ENCODE results near the gene ZNF668.

Gene ZNF668

DNA sequence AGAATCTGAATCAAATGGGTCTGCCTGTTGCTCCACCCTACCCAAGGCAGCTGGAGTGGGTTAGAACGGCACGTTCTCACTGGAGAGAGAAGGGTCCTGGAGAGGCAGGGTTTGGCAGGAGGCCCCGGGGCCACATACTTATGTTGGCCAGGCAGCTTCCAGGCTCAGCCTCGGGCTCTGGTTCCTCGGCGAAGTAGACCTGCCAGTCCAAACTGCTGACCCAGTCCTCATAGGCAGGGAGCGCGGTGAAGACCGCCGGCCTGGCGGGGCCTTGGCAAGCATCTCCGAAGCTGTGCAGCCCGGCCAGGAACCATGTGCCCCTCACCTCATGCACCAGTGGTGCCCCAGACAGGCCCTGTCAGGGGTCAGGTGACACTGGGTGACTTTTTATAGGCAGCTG, 9.9 kb upstream of the ZNF668 start:
- DNase-seq (ENCODE audit: low read depth, low spot score) = no peak
- H3K4me3 ChIP-seq (ENCODE audit: low read length) = no peak overlapping the region

DNA sequence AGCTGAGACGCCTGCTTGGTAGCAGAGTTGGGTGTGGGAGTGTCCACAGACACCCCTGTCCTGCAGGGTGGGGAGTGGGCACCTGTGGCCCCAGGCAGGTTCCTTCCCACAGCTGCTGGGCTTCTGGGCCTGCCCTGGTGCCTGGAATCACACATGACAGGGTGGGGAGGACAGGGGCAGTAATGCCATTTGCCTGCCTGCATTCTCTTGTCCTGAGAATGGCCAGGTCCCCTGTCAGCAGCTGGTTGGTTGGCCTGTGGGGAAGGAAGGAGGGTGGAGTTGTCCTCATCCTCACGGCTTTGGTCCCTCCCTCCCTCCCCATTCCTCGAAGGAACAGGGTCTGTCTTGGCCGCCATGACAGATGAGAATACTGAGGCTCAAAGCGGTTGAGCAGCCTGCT, 9.5 kb upstream of the ZNF668 start:
- H3K4me3 ChIP-seq (ENCODE audit: low read length) = no peak overlapping the region
- DNase-seq (ENCODE audit: low read depth, low spot score) = no peak

DNA sequence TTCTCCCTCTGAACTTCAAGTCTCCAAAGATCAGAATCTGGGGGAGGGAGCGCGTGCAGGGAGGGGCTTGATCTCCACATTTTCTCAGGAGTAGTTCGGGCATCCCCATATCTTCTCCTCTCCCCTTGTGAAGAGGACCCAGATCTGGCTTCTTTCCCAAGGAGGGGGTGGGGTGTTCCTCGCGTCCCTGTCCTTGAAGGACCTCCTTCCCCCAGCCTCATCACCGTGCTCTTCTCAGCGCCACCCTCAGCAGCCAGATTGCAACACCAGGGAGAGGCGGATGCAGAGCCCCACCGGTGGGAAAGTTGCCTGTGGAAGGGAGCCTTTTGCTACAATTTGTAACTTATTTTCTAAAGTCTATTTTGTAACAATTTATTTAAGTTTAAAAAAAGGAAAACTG, 9.0 kb upstream of the ZNF668 start:
- no peak overlapping the region for H3K4me3 ChIP-seq (ENCODE audit: low read length)
- DNase-seq (ENCODE audit: low read depth, low spot score) = no peak

DNA sequence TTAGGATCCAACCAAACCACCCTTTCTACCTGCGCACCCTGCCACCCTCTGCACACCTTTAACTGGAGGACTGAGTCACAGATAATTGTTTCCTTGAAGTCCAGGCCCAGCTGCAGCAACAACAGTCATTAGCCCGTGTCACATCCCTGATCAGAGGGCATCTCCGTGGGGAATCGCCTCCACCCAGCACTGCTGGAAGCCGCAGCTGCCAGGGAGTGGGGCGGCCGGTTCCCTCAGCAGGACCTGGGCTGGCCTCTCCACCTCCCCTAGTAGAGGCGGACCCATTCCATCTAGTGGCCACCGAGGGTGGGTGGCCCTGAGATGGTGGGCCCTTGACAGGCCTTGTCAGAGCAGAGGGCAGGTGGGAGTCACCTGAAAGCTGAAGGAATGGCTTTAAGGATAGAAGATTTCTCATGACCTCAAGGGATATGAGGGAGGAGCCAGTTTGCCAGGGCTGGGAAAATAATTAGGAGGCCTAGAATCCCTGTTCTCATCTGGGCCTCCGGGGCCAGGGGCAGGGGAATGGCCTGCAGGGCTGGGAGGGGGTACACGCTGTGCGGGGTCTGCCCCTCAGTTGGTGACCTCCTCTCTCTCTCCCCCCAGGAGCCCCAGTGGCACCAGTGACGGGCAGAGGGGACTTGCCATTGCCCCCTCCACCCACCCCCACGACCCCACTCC, 8.5 kb upstream of the ZNF668 start:
- no peak for DNase-seq (ENCODE audit: low read depth, low spot score)
- no peak overlapping the region for H3K4me3 ChIP-seq (ENCODE audit: low read length)

DNA sequence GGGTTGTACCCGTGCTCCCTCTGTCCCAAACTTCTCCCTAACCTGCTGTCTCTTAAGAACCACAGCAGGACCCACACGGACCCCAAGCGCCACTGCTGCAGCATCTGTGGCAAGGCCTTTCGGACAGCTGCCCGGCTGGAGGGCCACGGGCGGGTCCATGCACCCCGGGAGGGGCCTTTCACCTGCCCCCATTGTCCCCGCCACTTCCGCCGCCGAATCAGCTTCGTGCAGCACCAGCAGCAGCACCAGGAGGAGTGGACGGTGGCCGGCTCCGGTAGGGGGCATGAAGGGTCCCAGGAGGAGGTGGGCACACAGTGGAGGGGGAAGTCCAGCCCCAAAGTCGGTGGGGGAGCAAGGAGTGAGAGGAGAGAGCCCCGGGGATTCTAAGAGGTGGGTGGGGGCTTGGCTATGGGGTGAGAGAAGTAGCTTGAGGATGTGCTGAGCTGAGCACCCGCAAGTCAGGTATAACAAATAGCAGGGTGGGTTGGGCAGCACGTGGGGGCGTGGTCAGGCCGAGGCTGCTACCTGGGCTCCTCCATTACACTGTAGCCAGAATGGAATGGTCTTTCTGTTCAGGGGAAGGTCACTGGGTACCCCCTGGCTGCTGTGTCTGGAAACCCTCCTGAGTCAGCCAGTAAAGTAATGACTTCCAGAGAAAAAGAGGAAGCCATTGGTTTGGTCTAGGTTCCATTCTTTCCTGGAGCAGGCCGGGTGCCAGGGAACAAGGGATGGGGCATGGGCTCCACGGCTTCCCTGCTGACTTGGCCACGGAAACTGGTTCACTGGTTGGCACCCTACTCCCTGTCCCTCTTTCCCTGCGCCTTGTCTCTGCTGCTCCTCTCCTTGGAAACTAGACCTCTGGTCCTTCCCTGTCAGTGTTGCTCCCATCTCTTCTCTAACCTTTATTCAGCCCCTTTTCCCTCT, 7.7 kb upstream of the ZNF668 start:
- DNase-seq (ENCODE audit: low read depth, low spot score) = no peak
- H3K4me3 ChIP-seq (ENCODE audit: low read length) = no peak overlapping the region

DNA sequence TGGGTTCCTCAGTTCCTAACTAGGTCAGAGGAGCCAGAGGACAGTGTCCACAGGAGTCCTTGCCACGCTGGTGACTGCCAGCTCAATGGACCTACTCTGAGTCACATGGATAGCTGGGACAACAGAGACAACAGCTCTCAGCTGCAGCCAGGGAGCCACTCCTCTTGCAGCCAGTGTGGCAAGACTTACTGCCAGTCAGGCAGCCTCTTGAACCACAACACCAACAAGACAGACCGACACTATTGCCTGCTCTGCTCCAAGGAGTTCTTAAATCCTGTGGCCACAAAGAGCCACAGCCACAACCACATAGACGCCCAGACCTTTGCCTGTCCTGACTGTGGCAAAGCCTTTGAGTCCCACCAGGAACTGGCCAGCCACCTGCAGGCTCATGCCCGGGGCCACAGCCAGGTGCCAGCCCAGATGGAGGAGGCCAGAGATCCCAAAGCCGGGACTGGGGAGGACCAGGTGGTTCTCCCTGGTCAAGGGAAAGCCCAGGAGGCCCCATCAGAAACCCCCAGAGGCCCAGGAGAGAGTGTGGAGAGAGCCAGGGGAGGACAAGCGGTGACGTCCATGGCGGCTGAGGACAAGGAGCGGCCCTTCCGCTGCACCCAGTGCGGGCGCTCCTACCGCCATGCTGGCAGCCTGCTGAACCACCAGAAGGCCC, 6.8 kb upstream of the ZNF668 start:
- no peak for DNase-seq (ENCODE audit: low read depth, low spot score)

DNA sequence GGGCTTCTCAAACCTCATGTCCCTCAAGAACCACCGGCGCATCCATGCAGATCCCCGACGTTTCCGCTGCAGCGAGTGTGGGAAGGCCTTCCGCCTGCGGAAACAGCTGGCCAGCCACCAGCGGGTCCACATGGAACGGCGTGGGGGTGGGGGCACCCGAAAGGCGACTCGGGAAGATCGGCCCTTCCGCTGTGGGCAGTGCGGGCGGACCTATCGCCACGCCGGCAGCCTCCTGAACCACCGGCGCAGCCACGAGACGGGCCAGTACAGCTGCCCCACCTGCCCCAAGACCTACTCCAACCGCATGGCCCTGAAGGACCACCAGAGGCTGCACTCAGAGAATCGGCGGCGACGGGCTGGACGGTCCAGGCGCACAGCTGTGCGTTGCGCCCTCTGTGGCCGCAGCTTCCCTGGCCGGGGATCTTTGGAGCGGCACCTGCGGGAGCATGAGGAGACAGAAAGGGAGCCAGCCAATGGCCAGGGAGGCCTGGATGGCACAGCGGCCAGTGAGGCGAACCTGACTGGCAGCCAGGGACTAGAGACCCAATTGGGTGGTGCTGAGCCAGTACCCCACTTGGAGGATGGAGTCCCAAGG, 6.1 kb upstream of the ZNF668 start:
- no peak overlapping the region for H3K4me3 ChIP-seq (ENCODE audit: low read length)
- no peak for DNase-seq (ENCODE audit: low read depth, low spot score)

More for the DNA sequence above, 6.8 kb upstream of the ZNF668 start:
- H3K4me3 ChIP-seq (ENCODE audit: low read length) = no peak overlapping the region

DNA sequence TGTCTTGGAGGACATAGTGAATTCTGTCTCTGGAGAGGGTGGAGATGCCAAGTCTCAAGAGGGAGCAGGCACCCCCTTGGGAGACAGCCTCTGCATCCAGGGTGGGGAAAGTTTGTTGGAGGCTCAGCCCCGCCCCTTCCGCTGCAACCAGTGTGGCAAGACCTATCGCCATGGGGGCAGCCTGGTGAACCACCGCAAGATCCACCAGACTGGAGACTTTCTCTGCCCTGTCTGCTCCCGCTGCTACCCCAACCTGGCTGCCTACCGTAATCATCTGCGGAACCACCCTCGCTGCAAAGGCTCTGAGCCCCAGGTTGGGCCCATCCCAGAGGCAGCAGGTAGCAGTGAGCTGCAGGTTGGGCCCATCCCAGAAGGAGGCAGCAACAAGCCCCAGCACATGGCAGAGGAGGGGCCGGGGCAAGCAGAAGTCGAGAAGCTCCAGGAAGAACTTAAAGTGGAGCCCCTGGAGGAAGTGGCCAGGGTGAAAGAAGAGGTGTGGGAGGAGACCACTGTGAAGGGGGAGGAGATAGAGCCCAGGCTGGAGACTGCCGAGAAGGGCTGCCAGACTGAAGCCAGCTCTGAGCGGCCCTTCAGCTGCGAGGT, 5.4 kb upstream of the ZNF668 start:
- no peak for DNase-seq (ENCODE audit: low read depth, low spot score)

DNA sequence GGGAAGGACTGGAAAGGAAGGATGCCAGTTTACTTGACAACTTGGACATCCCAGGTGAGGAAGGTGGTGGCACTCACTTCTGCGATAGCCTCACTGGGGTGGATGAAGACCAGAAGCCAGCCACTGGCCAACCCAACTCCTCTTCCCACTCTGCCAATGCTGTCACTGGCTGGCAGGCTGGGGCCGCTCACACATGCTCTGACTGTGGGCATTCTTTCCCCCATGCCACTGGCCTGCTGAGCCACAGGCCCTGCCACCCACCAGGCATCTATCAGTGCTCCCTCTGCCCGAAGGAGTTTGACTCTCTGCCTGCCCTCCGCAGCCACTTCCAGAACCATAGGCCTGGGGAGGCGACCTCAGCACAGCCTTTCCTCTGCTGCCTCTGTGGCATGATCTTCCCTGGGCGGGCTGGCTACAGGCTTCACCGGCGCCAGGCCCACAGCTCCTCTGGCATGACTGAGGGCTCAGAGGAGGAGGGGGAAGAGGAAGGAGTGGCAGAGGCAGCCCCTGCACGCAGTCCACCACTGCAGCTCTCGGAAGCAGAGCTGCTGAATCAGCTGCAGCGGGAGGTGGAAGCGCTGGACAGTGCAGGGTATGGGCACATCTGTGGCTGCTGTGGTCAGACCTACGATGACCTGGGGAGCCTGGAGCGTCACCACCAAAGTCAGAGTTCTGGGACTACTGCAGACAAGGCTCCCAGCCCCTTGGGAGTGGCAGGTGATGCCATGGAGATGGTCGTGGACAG, 4.7 kb upstream of the ZNF668 start:
- no peak for DNase-seq (ENCODE audit: low read depth, low spot score)
- no peak overlapping the region for H3K4me3 ChIP-seq (ENCODE audit: low read length)

More for the DNA sequence above, 5.4 kb upstream of the ZNF668 start:
- no peak overlapping the region for H3K4me3 ChIP-seq (ENCODE audit: low read length)

DNA sequence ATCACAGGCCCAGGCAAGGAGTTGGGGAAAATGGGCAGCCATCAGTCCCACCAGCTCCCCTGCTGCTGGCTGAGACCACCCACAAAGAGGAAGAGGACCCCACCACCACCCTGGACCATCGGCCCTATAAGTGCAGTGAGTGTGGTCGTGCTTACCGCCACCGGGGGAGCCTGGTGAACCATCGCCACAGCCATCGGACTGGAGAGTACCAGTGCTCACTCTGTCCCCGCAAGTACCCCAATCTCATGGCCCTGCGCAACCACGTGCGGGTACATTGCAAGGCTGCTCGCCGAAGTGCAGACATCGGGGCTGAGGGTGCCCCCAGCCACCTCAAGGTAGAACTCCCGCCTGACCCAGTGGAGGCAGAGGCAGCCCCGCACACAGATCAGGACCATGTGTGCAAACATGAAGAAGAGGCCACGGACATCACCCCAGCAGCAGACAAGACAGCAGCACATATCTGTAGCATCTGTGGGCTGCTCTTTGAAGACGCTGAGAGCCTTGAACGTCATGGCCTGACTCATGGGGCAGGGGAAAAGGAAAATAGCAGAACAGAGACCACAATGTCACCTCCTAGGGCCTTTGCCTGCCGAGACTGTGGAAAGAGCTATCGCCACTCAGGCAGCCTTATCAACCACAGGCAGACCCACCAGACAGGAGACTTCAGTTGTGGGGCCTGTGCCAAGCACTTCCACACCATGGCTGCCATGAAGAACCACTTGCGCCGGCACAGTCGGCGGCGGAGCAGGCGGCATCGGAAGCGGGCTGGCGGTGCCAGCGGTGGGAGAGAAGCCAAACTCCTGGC, 3.8 kb upstream of the ZNF668 start:
- no peak for DNase-seq (ENCODE audit: low read depth, low spot score)
- no peak overlapping the region for H3K4me3 ChIP-seq (ENCODE audit: low read length)

DNA sequence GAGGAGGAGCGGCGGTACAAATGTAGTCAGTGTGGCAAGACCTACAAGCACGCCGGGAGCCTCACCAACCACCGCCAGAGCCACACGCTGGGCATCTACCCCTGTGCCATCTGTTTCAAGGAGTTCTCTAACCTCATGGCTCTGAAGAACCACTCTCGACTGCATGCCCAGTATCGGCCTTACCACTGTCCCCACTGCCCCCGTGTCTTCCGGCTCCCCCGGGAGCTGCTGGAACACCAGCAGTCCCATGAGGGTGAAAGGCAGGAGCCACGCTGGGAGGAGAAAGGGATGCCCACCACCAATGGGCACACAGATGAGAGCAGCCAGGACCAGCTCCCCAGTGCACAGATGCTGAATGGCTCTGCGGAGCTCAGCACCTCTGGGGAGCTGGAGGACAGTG, 3.0 kb upstream of the ZNF668 start:
- H3K4me3 ChIP-seq (ENCODE audit: low read length) = no peak overlapping the region
- DNase-seq (ENCODE audit: low read depth, low spot score) = no peak

DNA sequence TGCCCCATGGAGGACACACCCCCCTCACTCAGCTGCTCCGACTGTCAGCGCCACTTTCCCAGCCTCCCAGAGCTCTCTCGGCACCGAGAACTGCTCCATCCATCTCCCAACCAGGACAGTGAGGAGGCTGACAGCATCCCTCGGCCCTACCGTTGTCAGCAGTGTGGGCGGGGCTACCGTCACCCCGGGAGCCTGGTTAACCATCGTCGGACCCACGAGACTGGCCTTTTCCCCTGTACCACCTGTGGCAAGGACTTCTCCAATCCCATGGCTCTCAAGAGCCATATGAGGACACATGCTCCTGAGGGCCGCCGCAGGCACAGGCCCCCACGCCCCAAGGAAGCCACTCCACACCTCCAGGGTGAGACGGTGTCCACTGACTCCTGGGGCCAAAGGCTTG, 2.3 kb upstream of the ZNF668 start:
- no peak overlapping the region for H3K4me3 ChIP-seq (ENCODE audit: low read length)
- no peak for DNase-seq (ENCODE audit: low read depth, low spot score)

DNA sequence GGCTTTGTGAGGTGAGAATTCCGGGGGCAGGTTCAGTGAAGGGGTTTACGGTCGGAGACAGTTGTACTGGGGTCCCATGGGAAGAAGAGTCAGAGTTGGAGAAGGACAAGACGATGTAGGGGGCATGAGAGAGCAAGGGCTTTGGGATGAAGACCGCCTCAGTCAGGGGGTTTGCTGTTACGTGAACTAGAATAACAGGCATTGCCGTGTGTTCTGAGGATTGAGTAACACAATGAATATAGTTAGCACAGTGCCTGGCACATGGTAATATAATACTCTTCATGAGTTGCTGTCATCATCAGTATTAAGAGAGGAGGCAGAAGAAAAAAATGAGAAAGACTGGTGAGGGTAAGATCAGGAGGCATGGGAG, 759 bp upstream of the ZNF668 start:
- no peak for DNase-seq (ENCODE audit: low read depth, low spot score)
- peak overlapping the region; percentile 98 for H3K4me3 ChIP-seq (ENCODE audit: low read length)

DNA sequence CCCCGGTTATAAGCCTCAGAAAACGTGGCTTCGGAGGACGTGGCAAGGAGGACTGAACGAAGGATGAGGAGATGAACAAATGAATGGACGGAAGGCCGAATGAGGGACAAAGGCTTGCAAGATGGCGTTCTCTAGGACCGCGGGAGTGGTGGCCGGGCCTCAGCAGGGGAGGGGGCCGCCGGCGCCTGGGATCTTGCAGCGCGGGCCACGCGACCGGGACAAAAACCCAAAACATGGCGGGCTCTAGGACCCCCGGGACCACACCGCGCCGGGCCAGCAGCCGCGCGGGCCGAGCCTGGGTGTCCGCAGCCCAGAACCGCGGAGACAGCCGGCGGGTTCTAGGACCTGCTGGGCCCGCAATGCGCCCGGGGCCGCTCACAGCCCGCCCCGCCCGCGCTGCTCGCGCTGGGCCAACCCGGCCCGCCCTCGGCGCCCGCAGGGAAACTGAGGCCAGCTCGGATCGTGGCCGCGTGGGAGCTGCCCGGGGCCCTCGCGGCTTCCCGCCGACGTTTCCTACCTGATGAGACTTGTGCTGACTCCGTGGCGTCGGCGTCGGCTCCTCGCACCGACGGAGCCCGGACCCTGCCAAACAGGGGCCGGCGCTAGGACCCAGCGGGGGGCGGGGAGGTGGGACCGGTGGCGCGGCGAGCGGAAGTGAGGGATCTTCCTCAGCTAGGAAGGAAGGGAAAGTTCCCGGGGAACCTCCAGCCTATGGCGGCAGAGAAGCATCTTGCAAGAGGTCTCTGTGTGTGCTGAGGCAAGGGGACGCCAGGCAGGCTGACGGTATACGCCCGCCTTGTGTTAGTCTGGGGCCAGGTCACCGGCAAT, 684 bp downstream of the ZNF668 start:
- peak overlapping the region; percentile 98 for H3K4me3 ChIP-seq (ENCODE audit: low read length)
- peak; percentile 82 for DNase-seq (ENCODE audit: low read depth, low spot score)

DNA sequence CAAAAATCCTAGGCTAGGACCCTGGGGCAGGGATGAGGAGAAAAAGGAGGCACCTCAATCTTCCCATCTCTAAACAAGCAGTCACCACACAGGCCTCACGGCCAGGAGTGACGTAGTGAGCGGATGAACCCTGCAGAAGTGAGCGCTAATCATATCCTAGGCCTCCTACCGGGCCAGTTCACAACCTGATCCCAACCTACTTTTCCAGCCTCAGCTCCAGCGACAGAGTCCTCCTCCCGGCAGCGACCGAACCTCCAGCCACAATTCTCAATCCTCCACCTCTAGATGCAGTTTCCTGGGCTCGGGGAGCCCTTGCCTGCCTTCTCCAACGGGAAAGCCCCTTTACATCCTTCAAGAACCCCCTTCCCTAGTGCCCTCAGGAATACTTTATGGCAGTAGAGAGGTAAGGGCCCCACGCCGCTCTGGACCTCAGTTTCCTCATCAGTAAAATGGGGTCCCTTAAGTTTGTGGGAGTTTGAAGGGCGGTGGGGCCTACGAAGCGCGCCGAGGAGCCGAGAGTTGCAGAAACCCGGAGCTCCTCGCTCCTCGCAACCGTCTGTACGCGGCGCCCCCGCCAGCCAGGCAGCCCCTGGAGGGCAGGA, 1.4 kb downstream of the ZNF668 start:
- peak overlapping the region; percentile 98 for H3K4me3 ChIP-seq (ENCODE audit: low read length)
- peak; percentile 45 for DNase-seq (ENCODE audit: low read depth, low spot score)

DNA sequence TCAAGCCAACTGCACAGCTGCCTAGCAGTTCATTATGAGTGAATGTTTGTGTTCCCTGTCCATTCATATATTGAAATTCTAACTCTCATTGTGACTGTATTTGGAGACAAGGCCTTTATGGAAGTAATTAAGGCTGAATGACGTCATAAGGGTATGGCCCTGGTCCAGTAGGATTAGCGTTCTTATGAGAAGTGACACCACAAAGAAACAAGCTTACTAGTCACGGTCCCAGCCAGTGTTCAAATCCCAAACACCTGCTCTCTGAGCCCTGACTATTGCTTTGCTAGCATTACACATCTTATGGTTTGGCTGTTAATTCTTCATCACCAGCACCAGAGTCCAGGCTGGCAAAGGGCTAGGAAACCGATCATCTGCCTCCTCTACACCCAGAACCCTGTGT, 2.2 kb downstream of the ZNF668 start:
- H3K4me3 ChIP-seq (ENCODE audit: low read length) = peak overlapping the region; percentile 98

DNA sequence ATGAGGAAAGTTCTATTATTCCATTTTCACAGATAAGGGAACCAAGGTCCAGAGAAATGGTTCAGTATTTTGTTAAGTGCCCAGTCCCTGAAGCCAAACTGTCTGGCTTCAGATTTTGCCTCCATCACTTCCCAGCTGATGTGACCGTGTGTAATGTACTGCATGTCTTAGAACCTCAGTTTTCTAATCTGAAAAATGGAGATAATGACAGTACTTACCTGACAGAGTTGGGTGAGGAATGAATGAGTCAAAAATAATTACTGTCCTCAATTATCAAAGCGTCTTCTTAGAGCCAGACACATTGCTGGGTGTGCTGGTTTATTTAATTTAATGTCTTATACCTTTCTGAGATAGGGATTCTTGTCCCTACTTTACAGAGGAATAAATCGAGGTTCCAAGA, 6.7 kb downstream of the ZNF668 start:
- DNase-seq (ENCODE audit: low read depth, low spot score) = no peak
- H3K4me3 ChIP-seq (ENCODE audit: low read length) = no peak overlapping the region

More for the DNA sequence above, 2.2 kb downstream of the ZNF668 start:
- no peak for DNase-seq (ENCODE audit: low read depth, low spot score)

All from Jurkat, Clone E6-1 (cell line).